Stimulated activated CD8-positive, alpha-beta memory T cell treated with anti-CD3 and anti-CD28 coated beads, Interleukin-2, amount 100 ng/mL, for 1 hour (primary cell): Measurements from ENCODE around the gene PDPK1.

Experiments
- DNase-seq, 2 donors: peaks; one replicate each; pipeline ENCODE4 v3.0.0-alpha.2; 2020; ENCODE audit warnings: low read depth in 2 of 2

Gene PDPK1

DNA sequence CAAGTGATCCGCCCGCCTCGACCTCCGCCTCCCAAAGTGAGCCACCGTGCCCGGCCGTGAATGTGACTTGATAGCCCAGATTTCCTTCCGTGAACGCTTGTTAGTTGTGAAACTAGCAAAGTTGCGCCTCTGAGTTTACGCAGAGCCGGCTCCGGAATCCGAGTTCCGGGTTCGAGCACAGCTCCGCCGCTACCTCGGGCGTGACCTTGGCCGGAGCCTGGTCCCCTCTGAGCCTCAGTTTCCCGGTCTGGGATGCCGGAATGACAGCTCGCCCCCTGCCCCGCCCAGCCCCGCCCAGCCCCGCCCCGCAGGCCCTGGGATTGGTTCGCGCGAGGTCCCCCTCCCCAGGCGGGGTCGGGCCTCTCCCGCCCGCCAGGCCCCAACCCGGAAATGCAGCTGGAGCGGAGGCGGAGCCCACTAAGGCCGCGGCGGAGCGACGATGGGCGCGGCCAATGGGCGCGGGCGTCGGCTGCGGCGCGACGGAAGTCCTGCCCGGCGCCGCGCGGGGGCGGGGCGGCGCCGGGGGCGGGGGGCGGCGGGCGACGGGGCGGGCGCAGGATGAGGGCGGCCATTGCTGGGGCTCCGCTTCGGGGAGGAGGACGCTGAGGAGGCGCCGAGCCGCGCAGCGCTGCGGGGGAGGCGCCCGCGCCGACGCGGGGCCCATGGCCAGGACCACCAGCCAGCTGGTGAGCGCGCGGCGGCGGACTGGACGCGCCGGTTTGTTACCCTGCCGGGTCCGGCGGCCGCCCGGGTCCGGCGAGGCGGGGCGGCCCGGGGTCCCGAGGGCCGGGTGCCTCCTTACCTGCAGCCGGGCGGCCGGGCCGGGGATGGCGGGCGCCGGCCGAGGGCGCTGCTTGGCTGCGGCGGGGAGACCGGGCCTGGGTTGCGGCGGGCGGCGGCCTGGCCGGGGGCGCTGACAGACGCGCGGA lies at the start of gene PDPK1:
PDPK1 (plus strand) TSS at position 571 of the 929 bp plus-strand sequence; CDS start at position 663, 92 bp downstream.
- DNase-seq, result peak; percentile 81 to 86

DNA sequence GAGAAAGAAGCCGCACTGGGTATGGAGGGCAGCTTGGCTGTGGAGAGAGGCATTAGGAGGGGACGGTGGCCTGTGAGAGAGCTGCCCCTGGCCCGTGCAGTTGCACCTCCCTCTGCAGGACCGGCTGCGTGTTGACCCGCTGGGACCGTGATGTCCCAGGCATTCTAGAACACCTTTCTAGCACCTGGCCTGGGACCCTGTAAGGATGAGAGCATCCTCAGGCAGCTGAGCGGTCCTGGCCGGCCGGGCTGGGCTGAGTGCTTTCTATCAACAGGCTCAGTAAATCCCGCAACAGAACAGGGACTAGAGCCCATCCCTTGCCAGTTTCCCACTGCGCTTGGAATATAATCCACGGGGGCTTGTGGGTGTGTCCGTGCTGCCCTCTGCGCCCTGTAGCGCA lies 48.2 kb upstream of the PDPK1 start:
- DNase-seq, result no peak

DNA sequence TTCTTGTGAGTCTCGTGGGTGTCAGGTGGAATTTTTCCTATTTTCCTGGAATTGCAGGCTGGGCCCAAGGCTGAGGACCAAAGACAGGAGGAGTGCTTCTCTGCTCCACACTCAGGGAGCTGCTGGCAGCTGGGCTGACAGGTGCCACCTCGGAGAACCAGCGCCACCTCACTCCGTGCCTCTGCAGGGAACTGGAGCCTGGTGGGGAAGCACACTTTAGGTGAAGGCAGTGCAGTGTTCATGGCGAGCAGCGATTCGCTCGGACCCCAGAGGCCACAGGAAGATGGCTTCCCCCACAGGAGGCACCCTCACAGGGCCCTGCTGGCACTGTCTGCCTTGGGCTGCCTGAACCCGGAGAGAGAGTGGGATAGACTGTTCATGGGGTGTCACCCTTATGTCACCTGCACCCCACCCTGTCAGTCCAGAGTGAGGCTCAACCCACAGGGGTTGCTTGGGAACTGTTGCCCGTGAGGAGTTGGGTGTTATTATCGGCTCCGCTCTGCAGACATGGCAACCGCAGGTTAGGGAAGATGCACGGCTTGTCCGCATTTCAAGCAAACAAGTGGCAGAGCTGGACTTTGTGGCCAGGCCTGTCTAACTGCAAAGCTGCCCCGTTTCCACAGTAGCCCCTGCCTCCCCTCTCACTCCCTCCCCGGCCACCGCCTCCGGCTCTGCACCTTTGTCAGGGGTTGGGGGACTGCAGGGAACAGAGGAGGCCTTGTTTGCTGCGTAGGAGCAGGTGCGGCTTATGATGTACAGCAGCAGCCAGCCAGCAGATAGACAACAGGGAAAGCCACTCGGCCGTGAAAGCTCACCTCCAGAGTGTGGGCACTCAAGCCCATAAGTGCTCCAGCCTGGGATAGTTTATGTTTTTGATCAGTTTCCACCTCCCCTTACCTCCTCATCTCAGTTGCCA lies 47.4 kb upstream of the PDPK1 start:
- no peak for DNase-seq

DNA sequence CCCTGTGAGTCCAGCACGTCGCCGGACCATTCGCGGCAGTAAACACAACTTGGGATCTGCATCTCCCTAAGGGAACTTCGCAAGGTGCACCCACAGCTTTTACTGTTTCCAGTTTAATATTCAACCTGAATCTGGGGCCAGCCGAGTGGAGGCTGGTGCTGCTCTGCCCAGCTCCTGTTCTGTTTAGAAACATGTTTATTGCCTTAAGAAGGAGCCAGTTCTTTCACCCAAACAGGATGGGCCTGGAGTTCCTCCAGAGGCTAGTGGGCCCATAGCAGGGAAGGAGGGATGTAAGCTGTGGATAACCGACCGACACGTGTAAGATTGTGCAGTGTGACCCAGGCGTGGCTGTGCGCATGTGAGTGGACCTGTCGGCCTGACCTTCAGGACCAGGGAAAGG lies 45.5 kb upstream of the PDPK1 start:
- no peak for DNase-seq

DNA sequence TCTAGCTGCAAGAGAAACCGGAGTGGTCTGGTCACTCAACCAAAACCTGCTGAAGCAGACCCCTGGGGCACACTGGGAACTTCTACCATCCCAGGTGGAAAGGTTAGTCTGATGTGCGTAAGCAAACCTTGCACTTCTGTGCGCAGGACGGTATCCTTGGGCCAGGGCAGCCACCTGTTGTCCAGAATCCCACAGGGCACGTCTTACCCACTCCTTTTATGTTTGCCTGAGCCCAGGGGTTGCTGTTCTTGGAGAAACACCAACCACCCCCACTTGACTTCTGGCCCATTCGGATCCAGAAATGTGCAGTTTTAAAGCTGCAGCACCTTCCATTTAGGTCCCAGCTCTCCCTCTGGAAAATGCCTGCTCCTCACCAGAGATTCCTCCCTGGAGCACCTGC lies 44.2 kb upstream of the PDPK1 start:
- DNase-seq, result no peak

DNA sequence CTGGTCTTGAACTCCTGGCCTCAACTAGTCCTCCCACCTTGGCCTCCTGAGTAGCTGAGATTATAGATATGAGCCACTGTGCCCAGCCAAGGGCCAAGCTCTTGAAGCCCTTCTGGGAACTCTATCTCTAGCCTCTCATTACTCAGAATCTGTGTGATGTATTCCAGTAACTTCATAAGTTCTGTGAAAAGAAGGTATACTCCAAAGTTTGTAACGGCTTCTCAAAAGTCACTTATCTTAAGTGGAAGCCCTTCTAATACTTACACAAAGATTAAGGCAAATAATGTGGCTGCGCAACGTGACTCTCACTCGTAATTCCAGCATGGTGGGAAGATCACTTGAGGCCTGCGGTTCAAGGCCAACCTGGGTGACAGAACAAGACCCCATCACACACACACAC lies 43.2 kb upstream of the PDPK1 start:
- no peak for DNase-seq

DNA sequence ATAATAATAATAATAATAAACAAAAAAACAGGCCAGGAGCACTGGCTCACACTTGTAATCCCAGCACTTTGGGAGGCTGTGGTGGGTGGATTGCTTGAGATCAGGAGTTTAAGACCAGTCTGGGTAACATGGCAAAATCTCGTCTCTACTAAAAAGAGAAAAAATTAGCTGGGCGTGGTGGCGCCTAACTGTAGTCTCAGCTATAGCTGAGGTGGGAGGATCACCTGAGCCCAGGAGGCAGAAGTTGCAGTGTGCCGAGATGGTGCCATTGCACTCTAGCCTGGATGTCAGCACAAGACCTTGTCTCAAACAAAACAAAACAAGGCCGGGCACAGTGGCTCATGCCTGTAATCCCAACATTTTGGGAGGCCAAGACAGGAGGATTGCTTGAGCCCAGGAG lies 42.8 kb upstream of the PDPK1 start:
- no peak for DNase-seq

DNA sequence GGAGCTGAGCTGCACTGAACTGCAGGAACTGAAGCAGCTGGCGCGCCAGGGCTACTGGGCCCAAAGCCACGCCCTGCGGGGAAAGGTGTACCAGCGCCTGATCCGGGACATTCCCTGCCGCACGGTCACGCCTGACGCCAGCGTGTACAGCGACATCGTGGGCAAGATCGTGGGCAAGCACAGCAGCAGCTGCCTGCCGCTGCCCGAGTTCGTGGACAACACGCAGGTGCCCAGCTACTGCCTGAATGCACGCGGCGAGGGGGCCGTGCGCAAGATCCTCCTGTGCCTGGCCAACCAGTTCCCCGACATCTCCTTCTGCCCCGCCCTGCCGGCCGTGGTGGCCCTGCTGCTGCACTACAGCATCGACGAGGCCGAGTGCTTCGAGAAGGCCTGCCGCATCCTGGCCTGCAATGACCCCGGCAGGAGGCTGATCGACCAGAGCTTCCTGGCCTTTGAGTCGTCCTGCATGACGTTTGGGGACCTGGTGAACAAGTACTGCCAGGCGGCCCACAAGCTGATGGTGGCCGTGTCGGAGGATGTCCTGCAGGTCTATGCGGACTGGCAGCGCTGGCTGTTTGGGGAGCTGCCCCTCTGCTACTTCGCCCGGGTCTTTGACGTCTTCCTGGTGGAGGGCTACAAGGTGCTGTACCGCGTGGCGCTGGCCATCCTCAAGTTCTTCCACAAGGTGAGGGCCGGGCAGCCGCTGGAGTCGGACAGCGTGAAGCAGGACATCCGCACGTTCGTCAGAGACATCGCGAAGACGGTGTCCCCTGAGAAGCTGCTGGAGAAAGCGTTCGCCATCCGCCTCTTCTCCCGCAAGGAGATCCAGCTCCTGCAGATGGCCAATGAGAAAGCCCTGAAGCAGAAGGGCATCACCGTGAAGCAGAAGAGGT lies 41.4 kb upstream of the PDPK1 start:
- DNase-seq, result no peak

DNA sequence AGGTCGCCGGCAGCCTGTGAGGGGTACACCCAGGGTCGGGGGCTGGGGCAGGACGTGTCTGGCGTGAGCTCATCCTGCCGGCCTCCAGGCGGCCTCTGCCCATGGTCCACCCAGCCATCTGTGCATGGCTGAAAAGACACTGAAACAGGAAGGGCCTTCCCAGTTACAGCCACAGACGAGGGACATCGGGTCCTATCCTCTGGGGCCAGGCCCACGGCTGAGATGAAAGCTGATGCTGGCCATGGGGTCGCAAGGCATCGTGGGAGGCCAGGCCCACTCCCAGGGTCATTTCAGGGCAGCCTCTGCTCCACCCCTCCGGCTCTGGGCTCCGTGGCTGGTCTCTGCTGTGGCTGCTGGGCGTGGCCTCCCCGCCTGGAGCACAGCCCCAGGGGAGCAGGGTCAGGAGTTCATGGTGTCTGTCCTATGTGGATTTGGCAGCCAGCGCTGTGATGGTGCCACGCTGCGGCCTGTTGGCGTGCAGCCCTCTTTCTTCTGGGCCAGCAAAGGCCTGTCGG lies 40.6 kb upstream of the PDPK1 start:
- DNase-seq, result no peak

DNA sequence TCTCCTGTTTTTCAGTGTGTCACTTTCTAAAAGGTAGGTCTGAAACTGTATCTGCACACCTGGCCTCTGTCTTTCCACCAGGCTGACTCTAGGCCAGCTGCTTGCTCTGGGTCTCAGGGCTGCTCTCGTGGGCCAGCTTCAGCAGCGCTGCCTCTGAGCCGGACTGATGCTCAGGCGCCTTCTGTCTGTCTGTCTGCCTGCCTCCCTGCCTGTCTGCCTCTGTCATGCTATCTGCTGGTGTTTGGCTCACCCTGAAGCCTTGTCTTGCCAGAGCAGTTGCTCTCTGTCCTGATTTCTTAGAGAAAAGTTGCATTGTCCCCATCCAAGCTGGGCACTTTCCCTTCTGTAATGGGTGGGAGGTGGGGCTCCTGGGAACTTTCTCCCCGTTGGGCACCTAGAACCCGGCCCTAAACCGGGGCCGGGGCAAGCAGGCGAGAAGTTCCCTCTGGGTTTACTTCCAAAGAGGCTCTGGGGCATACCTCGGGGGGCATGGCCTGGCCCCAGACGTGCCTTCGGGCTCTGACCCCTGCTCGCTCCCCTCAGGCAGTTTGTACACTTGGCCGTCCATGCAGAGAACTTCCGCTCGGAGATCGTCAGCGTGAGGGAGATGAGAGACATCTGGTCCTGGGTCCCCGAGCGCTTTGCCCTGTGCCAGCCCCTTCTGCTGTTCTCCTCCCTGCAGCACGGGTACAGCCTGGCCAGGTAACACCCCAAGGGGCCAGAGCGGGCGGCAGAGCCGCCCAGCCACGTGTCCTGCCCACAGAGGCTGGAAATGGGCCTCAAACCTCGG lies 39.9 kb upstream of the PDPK1 start:
- DNase-seq, result no peak

DNA sequence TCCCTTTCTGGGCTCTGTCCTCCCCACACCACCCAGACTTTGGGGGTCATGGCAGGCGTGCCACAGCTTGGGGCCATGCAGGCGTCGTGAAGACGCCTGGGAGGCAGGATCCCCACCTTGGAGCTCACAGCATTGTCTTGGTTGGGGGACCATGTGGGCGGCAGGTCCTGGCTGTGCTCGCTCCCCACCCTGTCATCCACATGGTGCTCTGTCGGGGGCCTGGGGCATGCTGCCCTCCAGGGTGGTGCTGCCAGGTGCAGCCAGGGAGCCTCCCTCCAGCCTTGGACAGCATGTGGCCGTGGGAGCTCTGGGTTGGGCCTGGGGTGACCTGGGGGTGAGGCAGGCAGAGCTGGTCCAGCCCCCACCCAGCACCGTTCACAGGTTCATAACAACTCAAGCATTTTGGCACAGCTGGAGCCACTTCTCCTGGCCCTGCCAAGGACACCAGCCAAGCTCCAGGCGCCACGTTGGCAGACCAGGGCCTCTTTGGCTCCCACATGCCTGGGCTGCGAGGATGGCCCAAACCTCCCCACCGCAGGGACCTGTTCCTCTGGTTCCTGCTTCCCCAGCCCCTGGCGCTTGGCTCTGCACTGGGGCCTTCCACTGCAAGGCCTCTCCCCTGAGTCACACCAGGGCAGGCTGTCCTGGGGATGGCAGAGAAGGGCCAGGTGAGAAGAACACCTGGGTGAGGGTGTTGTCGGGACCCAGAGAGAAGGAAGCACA lies 39.1 kb upstream of the PDPK1 start:
- DNase-seq, result no peak

DNA sequence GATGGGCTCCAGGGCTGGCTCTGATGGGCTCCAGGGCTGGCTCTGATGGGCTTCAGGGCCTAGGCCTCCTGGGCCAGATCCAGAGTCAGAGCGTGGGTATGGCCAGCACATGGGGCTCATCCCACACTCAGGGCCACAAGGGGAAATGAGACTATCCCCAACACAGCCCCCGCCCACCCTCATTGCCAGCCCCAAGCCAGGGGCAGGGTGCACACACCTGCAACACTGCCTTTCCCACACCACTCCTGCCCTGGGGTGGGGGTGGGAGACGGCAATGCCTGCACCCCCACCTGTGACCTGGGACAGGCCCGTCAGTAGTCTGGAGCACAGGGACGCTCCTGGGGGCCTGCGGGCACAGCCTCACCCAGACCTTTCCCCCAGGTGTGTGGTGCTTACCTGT lies 38.4 kb upstream of the PDPK1 start:
- no peak for DNase-seq

DNA sequence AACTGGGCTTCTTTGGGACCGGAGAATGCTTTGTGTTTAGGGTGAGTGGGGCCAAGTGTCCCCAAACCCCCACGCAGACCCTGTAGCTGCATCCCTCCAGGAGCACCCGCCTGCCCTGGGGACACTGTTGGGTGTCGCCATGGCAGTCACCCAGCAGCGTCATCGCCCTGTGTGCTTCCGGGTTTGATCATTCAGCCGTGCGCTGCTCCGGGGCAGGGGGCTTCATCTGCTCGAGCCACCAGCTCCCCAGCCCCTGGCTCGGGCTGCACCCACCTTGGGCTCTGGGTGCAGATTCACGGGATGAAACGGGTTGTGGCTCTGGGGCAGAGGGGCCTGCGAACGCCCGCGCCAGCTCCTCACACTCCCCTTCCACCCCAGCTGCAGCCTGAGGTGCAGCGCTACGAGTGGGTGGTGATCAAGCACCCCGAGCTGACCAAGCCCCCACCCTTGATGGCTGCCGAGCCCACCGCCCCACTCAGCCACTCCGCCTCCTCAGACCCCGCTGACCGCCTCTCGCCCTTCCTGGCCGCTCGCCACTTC lies 37.9 kb upstream of the PDPK1 start:
- DNase-seq, result no peak

DNA sequence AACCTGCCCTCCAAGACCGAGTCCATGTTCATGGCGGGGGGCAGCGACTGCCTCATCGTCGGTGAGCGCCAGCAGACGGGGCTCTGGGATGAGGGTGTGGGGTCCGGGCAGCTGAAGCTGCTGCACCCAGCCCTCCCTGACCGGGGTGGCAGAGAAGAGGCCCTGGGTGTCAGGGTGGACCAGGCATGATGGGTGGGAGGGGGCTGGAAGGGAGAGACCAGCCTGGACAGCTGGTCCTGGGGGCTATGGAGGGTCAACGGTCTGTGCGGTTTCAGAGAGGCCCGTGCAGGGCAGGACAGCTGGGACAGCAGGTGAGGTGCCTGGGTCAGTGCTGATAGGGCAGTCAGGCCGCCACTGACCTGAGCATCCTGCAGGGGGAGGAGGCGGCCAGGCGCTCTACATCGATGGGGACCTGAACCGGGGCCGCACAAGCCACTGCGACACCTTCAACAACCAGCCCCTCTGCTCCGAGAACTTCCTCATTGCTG lies 37.3 kb upstream of the PDPK1 start:
- no peak for DNase-seq

DNA sequence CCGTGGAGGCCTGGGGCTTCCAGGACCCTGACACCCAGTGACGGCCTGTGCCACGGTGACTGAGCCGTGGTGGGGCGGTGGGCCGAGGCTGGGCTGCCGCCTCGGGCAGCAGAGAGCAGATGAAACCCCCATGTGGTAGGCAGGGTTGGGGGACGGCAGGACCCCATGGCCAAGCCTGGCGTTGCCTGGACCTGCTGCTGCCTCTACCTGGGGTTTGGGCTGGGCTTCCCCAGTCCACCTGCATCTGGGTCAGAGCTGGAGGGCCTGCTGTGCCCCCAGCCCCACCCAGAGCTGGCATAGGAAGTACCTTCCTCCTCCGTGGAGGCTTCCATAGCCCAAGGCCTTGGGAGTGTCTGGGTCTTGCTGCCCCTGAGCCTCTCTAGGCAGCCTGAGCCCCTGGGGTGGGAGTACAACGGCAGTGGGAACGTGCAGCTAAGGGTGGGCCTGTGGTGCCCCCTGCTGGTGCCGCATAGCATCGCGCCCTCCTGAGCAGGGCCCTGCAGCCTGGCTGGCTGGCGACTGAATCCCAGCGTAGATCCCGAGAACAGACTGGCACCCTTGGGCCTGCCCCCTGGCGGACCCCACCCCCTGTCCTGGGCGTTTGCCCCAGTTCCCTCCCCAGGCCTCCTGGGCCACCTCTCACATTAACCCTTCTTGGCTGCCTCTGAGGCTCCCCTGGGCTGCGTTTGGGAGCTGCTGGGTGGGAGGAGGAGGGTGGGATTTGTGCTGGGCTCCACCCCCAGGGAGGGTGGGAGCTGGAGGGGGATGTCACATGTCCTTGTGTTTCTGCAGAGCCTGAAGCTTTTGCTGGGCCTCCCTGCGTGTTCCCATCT lies 36.7 kb upstream of the PDPK1 start:
- DNase-seq, result peak; percentile 68 to 72

DNA sequence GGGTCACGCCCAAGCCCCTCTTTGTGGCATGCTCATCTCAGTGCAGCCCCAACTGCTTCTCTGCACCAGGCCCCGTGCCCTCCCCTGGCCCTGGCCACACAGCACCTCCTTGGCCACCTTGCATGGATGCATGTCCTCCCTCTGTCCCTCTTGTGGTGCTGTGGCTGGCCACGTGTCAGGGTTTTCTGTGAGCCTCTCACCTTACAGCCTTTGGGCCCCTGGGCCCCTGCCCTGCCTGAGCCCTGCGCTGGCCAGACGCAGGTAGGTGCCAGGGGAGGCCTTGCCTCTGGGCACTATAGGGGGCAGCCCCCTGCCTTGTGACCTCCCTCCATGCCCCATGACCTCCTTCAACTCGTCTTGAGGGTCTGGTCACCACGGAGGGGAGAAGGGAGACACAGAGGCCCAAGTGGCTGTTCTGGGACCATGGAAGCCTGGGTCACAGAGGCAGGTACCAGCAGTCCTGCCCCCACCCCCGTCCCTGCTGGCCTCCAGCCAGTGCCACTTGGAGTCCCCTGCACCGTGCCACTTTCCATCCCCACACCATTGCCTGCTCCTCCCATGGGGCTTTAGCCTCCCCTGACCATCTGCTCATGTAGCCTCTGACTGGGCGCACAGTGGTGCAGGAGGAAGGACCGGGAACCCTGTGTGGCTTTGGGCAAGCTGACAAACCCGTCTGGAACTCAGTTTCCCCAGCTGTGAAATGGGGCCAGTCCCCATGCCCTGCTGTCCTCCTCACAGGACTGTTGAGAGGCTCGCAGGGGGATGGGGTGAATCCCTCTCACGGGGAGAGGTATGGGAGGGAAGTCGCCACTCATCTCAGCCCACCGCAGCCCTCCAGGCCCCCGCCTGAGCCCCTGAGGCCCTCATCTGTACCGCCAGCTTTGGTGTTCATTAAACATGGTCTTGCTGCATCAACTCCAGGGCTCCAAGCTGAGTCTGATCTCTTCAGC lies 35.6 kb upstream of the PDPK1 start:
- no peak for DNase-seq

DNA sequence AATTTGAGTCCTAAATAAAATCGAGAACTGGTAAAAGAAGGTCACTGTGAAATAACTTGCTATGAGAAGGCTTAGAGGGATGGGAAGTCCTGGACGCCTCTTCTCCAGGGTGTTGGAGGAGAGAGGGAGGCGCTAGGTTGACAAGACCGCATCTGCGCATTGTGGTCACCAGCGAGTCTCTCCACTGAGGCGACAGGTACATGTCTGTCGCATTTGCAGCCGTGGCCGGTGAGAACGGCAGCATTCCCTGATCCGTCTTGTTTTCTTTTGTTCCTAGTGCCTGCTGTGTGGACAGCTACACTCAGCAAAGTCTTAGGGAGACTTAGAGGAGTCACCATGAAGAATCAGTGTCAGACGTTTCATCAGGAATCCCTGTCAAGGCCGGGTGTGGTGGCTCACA lies 32.1 kb upstream of the PDPK1 start:
- no peak for DNase-seq
